ENCODE data around the gene TOP1.

- TF ChIP-seq, protein P1, sequence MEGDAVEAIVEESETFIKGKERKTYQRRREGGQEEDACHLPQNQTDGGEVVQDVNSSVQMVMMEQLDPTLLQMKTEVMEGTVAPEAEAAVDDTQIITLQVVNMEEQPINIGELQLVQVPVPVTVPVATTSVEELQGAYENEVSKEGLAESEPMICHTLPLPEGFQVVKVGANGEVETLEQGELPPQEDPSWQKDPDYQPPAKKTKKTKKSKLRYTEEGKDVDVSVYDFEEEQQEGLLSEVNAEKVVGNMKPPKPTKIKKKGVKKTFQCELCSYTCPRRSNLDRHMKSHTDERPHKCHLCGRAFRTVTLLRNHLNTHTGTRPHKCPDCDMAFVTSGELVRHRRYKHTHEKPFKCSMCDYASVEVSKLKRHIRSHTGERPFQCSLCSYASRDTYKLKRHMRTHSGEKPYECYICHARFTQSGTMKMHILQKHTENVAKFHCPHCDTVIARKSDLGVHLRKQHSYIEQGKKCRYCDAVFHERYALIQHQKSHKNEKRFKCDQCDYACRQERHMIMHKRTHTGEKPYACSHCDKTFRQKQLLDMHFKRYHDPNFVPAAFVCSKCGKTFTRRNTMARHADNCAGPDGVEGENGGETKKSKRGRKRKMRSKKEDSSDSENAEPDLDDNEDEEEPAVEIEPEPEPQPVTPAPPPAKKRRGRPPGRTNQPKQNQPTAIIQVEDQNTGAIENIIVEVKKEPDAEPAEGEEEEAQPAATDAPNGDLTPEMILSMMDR (IDR thresholded peaks at IDR 0.05) = no peak
- TF ChIP-seq POLR2A (IDR thresholded peaks at IDR 0.05) = no peak
These were observed 47.8 kb upstream of the TOP1 start for GRCh38 chr20:40980828-40981310.

Measured in right lobe of liver (tissue), 4 donors.